ENCODE measurements around the gene DIS3L2. TPM values are rescaled to one million over a fixed set of nuclear protein-coding genes. Genes with fewer than 3 reads are reported as not detected.

The DIS3L2 gene
- total RNA-seq, 4 donors from 2014 or later = 40.6 to 105 (median 43.9) TPM

- H3K27me3 ChIP-seq = no peaks in the 10 kb centered on the region
- DNase-seq (ENCODE audit: low spot score in 2 of 2) = no peak
- peaks cover 22% of the 10 kb centered on the region for H3K36me3 ChIP-seq
- H3K4me1 ChIP-seq = peaks cover 13% of the 10 kb centered on the region
- WGBS = 90% methylated on average over 4 of the region's 4 CpGs
- H3K9me3 ChIP-seq = no peaks in the 10 kb centered on the region
- no peak overlapping the region for H3K27ac ChIP-seq
- no peak overlapping the region for H3K4me3 ChIP-seq
- TF ChIP-seq EP300 (IDR thresholded peaks at IDR 0.05) = no peak
- TF ChIP-seq CTCF (IDR thresholded peaks at IDR 0.05) = no peak
- no peak for TF ChIP-seq POLR2A (IDR thresholded peaks at IDR 0.05)
- no peak for TF ChIP-seq POLR2AphosphoS5 (IDR thresholded peaks at IDR 0.05)
Measured at GRCh38 chr2:232014681-232015080, 53.2 kb downstream of the DIS3L2 start.

- Histone ChIP-seq H3K27me3 (no peaks in the 10 kb centered on the region), H3K9me3 (no peaks in the 10 kb centered on the region), H3K27ac (no peak overlapping the region), H3K36me3 (peaks cover 25% of the 10 kb centered on the region), H3K4me3 (no peak overlapping the region), H3K4me1 (peaks cover 10% of the 10 kb centered on the region)
- WGBS = 80% methylated on average over 4 of the region's 4 CpGs
- no peak for TF ChIP-seq CTCF (IDR thresholded peaks at IDR 0.05)
- no peak for TF ChIP-seq POLR2A (IDR thresholded peaks at IDR 0.05)
- no peak for TF ChIP-seq POLR2AphosphoS5 (IDR thresholded peaks at IDR 0.05)
- DNase-seq (ENCODE audit: low spot score in 2 of 2) = no peak
Measured at GRCh38 chr2:232018181-232018580, 56.7 kb downstream of the DIS3L2 start.

GRCh38 chr2:232022718-232023117 lies 61.2 kb downstream of the DIS3L2 start:
- Histone ChIP-seq H3K27ac (no peak overlapping the region), H3K27me3 (no peaks in the 10 kb centered on the region), H3K9me3 (no peaks in the 10 kb centered on the region), H3K36me3 (peaks cover 39% of the 10 kb centered on the region), H3K4me1 (no peaks in the 10 kb centered on the region), H3K4me3 (no peak overlapping the region)
- no peak for DNase-seq (ENCODE audit: low spot score in 2 of 2)
- whole genome bisulfite sequencing = 88% methylated on average over 3 of the region's 3 CpGs
- TF ChIP-seq POLR2AphosphoS5 (IDR thresholded peaks at IDR 0.05) (no peak), POLR2A (IDR thresholded peaks at IDR 0.05) (no peak), CTCF (IDR thresholded peaks at IDR 0.05) (no peak), EP300 (IDR thresholded peaks at IDR 0.05) (no peak)

- Histone ChIP-seq H3K9me3 (no peaks in the 10 kb centered on the region), H3K4me3 (no peak overlapping the region), H3K4me1 (peaks cover 4% of the 10 kb centered on the region), H3K36me3 (peaks cover 39% of the 10 kb centered on the region), H3K27me3 (no peaks in the 10 kb centered on the region), H3K27ac (no peak overlapping the region)
- TF ChIP-seq POLR2AphosphoS5 (IDR thresholded peaks at IDR 0.05) (no peak), EP300 (IDR thresholded peaks at IDR 0.05) (no peak), POLR2A (IDR thresholded peaks at IDR 0.05) (no peak), CTCF (IDR thresholded peaks at IDR 0.05) (no peak)
- no peak for DNase-seq (ENCODE audit: low spot score in 2 of 2)
Measured at GRCh38 chr2:232023426-232023825, 61.9 kb downstream of the DIS3L2 start.

GRCh38 chr2:232024457-232024856 lies 62.9 kb downstream of the DIS3L2 start:
- Histone ChIP-seq H3K27me3 (no peaks in the 10 kb centered on the region), H3K36me3 (peaks cover 33% of the 10 kb centered on the region), H3K4me3 (no peak overlapping the region), H3K27ac (no peak overlapping the region), H3K9me3 (no peaks in the 10 kb centered on the region), H3K4me1 (peaks cover 8% of the 10 kb centered on the region)
- DNase-seq (ENCODE audit: low spot score in 2 of 2) = no peak
- TF ChIP-seq POLR2AphosphoS5 (IDR thresholded peaks at IDR 0.05) (no peak), CTCF (IDR thresholded peaks at IDR 0.05) (no peak), POLR2A (IDR thresholded peaks at IDR 0.05) (no peak), EP300 (IDR thresholded peaks at IDR 0.05) (no peak)
- 93% methylated on average over 7 of the region's 7 CpGs for WGBS
